NAMALWA (cell line): ENCODE data around the gene SLC25A12.
"Not testable (repeated sequence)": the region's sequence is repeated elsewhere in the genome, so short reads cannot be mapped to it uniquely, and the experiment has no call there.

Source experiments
- DNase-seq: peaks from one replicate; pipeline ENCODE4 v3.0.0-alpha.2; 2015; ENCODE audit warnings: low spot score

The SLC25A12 gene

GRCh38 chr2:171789956-171790355 lies 104.1 kb downstream of the SLC25A12 start:
- DNase-seq = no peak

- DNase-seq = no peak
These were observed 105.6 kb downstream of the SLC25A12 start for GRCh38 chr2:171788316-171788993.

- no peak for DNase-seq
These were observed 106.5 kb downstream of the SLC25A12 start for GRCh38 chr2:171787333-171788072.

GRCh38 chr2:171785450-171785849 lies 108.6 kb downstream of the SLC25A12 start:
- no peak for DNase-seq

GRCh38 chr2:171778515-171778914 lies 115.5 kb downstream of the SLC25A12 start:
- no peak for DNase-seq

- not testable (repeated sequence) for DNase-seq
These were observed 119.5 kb downstream of the SLC25A12 start for GRCh38 chr2:171774581-171774980.

DNA sequence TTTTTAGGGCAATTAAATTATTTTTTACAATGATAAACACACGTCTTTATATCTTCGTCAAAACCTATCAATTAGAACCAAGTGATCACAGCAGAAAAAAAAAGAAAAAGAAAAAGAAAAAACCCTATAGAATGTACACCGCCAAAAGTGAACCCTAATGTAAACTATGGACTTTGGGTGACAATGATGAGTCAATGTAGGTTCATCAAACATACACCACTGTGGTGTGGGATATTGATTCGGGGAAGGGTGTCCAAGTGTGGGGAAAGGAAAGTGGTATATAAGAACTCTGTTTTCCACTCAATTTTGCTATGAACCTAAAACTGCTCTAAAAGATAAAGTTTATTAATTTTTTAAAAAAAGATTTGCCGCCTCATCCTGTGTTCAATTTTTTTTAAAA lies 121.7 kb downstream of the SLC25A12 start:
- DNase-seq = no peak

DNA sequence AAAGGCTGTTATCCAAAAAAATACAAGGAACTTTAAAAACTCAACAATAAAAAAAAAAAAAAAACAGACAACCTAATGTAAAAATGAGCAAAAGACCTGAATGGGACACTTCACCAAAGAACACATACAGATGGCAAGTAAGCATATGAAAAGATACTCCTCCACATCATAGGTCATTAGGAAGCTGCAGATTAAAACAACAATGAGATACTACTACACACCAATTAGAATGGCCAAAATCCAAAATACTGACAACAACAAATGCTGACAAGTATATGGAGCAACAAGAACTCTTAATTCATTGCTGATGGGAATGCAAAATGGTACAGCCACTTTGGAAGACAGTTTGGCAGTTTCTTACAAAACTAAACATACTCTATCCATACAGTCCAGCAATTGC lies 122.6 kb downstream of the SLC25A12 start:
- DNase-seq = no peak

DNA sequence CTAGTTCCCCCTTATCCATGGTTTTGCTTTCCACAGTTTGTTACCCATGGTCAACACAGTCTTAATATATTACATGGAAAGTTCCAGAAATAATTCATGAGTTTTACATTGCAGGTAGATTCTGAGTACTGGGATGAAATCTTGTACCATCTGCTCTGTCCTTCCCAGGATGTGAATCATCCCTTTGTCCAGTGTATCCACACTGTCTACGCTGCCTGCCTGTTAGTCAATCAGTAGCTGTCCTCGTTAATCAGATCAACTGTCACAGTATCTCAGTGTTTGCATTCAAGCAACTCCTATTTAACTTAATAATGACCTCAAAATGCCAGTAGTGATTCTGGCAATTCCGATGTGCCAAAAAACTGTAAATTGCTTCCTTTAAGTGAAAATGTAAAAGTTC lies 130.4 kb downstream of the SLC25A12 start:
- no peak for DNase-seq

DNA sequence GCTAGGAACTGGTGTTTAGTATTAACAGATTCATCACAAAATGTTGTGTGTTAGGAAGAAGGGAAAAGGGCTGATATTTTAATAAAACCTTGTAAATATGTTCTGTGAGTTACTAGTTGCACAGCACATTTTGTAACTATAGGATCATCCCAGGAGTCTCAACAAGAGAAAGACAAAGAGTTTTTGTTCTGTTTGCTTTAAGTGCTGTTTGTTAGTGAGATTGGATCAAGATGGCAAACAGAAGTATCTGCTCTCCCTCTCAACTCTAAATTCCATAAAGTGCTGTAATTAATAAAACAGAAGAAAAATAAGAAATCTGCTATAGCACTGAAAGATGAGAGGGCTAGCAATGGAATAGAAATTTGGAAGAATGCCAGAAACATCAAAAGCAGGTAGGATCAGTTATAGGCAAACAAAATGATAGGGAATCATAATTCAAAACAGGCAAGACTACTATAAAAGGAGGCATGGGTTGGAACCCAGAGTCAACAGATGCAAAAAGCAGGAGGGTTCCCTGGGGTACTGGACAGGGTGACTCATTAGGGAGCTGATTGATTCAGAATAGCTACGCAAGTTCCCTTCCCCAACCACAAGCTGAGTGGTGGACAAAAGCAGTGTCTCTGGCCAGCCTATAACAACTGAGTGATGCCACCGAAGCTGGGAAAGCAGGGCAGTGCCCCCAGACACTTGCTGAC lies 131.0 kb downstream of the SLC25A12 start:
- DNase-seq = no peak

DNA sequence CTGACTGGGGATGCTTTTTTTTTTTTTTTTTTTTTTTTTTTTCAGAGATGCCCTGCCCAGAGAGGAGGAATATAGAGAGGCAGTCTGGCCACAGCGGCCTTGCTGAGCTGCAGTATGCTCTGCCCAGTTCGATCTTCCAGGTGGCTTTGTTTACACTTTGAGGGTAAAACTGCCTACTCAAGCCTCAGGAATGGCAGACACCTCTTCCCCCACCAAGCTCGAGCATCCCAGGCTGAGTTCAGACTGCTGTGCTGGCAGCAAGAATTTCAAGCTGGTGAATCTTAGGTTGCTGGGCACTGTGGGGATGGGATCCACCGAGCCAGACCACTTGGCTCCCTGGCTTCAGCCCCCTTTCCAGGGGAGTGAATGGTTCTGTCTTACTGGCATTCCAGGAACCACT lies 132.9 kb downstream of the SLC25A12 start:
- DNase-seq = not testable (repeated sequence)

GRCh38 chr2:171758762-171759161 lies 135.3 kb downstream of the SLC25A12 start:
- not testable (repeated sequence) for DNase-seq

- peak; percentile 11 for DNase-seq
These were observed 139.6 kb downstream of the SLC25A12 start for GRCh38 chr2:171754254-171754939.

GRCh38 chr2:171747371-171747770 lies 146.7 kb downstream of the SLC25A12 start:
- DNase-seq = no peak

DNA sequence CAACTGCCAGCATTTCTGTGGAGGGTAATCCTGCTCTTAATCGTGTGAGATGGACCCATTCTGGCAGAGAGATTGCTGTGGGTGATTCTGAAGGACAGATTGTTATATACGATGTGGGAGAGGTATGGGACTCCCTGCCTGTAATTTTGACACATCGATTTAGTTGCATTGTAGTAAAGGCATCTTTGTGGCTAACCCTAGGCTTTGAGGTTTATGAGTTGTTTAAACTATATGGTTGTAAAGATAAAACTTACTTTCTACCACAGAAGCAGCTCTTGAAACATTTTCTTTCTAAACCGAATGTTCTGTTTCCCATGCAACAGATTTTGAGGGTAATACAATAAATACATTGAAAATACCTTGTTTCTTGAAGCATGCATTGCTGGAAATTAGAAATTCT lies 148.2 kb downstream of the SLC25A12 start:
- no peak for DNase-seq

DNA sequence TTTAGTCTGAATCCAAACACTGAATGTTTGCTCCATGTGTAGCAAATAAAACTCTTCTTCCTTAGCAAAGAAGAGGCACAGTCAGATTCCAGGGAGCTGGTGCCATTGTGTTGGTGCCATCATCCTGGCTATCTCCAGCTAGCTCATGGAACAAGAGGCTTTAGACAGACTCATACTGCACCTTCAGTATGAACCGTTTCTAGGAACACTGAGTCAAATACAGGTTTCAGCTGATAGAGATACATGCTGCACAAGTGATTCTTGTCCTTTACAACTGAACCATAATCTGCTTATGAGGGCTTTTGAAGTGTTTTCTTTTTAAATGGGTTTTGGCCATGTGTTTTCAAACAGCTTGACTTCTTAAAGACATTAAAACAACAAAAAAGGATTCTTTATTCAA lies 148.9 kb downstream of the SLC25A12 start:
- no peak for DNase-seq

GRCh38 chr2:171742760-171743159 lies 151.3 kb downstream of the SLC25A12 start:
- no peak for DNase-seq

DNA sequence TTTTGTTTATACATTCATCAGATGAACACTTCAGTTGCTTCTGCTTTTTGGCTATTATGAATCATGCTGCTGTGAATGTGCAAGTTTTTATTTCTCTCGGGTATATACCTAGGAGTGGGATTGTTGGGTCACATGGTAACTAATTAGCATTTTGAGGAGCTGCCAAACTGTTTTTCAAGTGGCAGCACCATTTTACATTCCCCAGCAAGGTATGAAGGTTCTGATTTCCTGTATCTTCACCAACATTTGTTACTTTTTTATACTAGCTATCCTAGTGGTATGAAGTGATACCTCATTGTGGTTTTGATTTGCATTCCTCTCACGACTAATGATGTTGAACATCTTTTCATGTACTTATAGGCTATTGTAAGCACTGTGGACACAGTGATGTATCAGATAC lies 152.9 kb downstream of the SLC25A12 start:
- peak; percentile 39 for DNase-seq

GRCh38 chr2:171735991-171736710 lies 157.9 kb downstream of the SLC25A12 start:
- DNase-seq = no peak
